Measurements from ENCODE around the gene YIF1B.

GRCh38 chr19:38331728-38332127, 16.0 kb upstream of the YIF1B start:
- no peak for TF ChIP-seq EP300 (IDR thresholded peaks at IDR 0.05; ENCODE audit: low read depth)
- no peak for TF ChIP-seq POLR2A (IDR thresholded peaks at IDR 0.05)
